BLaER1 (cell line): ENCODE results near the gene GJD3.
A peak's percentile ranks its signal among the peaks of the same experiment; 100 is the strongest.

Source experiments
- H3K27ac ChIP-seq: shearing (Covaris generic); formaldehyde crosslinking; 2 replicates; pipeline ENCODE4 v1.8.1; 2022
- H3K27me3 ChIP-seq: shearing (Covaris generic); formaldehyde crosslinking; 2 replicates; pipeline ENCODE4 v1.8.1; 2022
- H3K36me3 ChIP-seq: shearing (Covaris generic); formaldehyde crosslinking; 2 replicates; pipeline ENCODE4 v1.8.1; 2022
- H3K4me1 ChIP-seq: shearing (Covaris generic); formaldehyde crosslinking; 2 replicates; pipeline ENCODE4 v1.8.1; 2022
- H3K4me2 ChIP-seq: shearing (Covaris generic); formaldehyde crosslinking; 2 replicates; pipeline ENCODE4 v1.8.1; 2022
- H3K4me3 ChIP-seq: shearing (Covaris generic); formaldehyde crosslinking; 2 replicates; pipeline ENCODE4 v1.8.1; 2022
- H3K9ac ChIP-seq: shearing (Covaris generic); formaldehyde crosslinking; 2 replicates; pipeline ENCODE4 v1.8.1; 2022
- H3K9me3 ChIP-seq: shearing (Covaris generic); formaldehyde crosslinking; 2 replicates; pipeline ENCODE4 v1.8.1; 2022
- H4K20me1 ChIP-seq: shearing (Covaris generic); formaldehyde crosslinking; 2 replicates; pipeline ENCODE4 v1.8.1; 2022
- Cebpa-rat ChIP-seq: shearing (Covaris generic); IDR thresholded peaks from 2 replicates; pipeline ENCODE4 v1.8.1; 2022

Gene GJD3

DNA sequence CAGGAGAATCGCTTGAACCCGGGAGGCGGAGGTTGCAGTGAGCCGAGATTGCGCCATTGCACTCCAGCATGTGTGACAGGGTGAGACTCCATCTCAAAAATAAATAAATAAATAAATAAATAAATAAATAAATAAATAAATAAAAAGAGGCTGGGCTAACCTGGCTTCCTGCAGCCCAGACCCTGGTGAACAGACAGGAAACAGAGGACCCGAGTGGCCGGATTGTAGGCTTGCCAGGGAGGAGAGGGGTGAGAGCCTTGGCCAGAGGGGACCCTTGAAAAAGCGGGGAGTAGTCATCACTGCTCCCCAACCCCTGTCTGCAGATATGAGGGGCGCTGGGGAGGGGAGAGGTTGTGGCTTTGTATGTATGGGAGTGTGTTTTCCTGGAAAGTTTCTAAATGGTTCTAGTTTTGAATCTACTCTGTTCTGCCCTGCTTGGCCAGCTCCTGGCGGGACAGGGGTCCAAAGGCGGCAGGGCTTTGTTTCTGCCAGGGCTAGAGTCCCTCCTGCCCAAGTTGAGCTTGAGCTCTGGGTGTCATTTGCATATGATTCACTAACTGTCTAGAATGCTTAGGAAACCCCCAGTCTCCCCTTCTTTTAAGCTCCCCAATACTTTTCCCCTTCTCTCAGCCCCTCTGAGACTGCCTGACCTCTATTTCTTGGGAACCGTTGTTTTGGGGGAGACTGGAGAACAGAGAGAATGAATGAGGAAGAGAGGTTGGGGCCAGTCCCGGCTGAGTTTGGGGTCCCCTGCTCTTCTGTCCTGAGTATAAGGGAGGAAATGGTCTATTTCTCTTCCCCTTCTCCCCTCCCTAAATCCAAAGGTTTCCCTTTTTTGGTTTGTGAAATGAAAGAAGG lies 39.2 kb downstream of the GJD3 start:
- Histone ChIP-seq H3K9me3 (no peaks in the 10 kb centered on the region), H3K9ac (no peak overlapping the region), H3K36me3 (no peaks in the 10 kb centered on the region), H3K4me2 (peak overlapping the region; percentile 100), H3K4me3 (no peak overlapping the region), H3K27me3 (no peaks in the 10 kb centered on the region), H4K20me1 (peaks cover 85% of the 10 kb centered on the region), H3K27ac (no peak overlapping the region), H3K4me1 (peaks cover 96% of the 10 kb centered on the region)
- TF ChIP-seq Cebpa-rat, result no peak

DNA sequence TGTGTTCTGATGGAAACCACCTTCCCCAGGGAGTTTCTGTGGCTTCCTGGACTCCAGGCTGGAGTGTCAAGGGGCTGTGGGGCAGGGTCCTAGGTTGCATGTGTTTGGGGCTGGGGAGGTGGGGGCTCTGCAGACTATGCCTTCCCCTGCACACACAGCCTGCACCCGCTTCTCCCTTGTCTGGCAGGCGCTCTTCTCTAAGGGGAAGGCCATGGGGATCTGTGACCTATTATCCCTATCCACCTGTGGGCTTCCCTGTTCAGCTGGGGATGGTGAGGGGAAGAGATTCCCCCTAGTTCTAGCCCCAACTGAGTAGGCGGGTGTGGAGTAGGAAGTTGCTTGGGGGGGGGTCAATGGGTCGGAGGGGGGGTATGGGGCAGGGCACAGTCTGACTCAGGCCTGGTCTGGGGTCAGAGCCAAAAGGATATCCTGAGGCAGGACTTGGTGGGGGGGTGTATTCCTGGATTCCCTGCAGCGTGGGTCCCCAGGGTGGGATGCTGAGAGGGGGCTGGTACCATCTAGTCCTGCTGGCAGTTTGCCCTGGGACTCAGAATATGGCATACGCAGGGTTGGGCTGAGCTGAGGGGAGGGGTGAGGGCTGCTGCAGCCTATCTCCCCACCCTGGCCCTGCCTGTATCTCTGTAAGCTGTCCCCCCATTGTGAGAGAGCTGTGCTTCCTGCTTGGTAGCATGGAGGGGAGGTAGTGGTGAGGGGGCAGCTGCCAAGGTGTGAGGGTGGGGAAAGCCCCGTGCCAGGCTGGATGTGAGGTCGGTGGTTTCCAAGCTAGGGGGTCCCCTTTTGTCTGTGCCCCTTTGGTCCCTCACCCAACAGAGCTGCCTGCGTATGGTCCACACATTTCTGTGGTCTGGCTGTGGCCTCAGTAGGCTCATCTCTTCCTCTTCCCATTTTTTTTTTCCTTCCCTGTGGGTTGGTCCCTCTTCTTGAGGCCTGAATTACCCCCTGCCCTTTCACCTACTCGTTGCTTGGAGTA lies 40.9 kb downstream of the GJD3 start:
- no peaks in the 10 kb centered on the region; the same call in 1 of the 2 replicates for H3K27me3 ChIP-seq
- peaks cover 93% of the 10 kb centered on the region for H4K20me1 ChIP-seq
- peaks cover 97% of the 10 kb centered on the region for H3K4me1 ChIP-seq
- peak overlapping the region; percentile 38 for H3K4me3 ChIP-seq
- H3K4me2 ChIP-seq, result peak overlapping the region; percentile 100
- H3K9ac ChIP-seq, result peak overlapping the region; percentile 27; the same call in 1 of the 2 replicates
- H3K9me3 ChIP-seq, result no peaks in the 10 kb centered on the region
- peak overlapping the region; percentile 79 for H3K27ac ChIP-seq
- no peaks in the 10 kb centered on the region for H3K36me3 ChIP-seq
- TF ChIP-seq Cebpa-rat, result no peak

DNA sequence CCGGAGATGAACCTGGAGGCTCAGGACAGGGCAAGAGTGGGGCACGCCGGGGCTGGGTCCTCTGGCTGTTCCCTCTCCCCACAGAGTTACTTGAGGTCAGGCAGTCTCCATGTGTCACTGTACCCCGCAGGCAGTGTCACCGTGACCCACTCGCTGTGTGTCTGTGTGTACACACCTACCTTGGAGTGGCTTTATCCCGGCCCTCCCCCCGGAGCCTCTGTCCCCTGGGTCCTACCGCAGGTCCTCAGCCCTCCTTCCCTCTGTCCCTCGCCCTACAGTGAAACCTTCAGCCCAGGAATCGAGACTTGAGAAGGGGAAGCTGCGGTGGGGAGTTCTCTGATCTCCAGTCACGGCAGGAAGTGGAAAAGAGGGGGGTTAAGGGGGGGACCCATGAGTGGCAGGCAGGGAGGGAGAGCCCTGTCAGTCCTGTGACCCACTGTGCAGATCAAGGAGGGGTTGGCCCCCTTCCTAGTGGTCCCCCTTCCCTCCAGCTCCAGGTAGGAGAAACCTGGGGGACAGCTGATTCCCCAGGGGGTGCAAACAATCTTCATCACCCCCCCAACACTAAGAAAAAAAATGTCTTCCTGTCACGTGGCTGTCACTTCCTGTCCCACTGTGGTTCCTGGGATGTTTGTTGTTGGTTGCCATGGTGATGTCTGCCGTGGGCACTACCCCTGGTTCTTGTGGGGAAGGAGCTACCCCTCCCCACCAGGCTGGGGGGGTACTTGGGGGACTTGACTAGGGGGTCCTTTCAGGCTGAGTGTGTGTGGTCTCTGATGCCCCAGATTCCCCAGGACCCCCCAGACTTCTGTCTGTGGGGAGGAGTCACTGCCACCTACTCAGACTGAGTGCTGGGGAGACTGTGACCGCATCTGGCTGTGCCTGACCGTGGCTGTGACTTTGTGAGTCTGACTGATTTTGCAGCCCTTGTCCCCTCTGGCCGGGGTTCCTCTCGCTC lies 41.9 kb downstream of the GJD3 start:
- Histone ChIP-seq H3K4me2 (peak overlapping the region; percentile 100), H3K9me3 (no peaks in the 10 kb centered on the region), H3K36me3 (no peaks in the 10 kb centered on the region), H3K27ac (peak overlapping the region; percentile 79), H3K27me3 (no peaks in the 10 kb centered on the region; the same call in 1 of the 2 replicates), H3K4me1 (peaks cover 95% of the 10 kb centered on the region), H4K20me1 (peaks cover 90% of the 10 kb centered on the region), H3K9ac (peak overlapping the region; percentile 45; the same call in 1 of the 2 replicates), H3K4me3 (peak overlapping the region; percentile 38)
- no peak for TF ChIP-seq Cebpa-rat

DNA sequence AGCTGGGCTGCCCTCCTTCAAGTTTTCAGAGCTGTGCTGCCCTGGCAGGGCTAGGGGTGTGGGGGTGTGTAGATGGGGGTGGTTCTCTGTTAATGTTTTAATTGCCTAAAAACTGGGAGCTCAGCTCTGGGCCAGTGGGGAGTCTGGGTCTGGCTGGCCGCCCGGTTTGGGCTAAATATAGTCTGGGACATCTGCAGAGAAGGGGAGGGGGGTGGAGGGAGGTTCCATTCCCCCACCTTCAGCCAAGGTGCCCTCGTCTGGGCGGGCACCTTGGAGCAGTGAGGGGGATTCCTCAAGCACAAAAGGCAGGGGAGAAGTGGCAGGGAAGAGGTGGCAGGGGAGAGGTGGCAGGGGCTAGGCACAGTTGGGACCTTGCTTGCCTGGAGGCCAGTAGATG lies 42.6 kb downstream of the GJD3 start:
- Histone ChIP-seq H3K36me3 (no peaks in the 10 kb centered on the region), H4K20me1 (peaks cover 83% of the 10 kb centered on the region), H3K9ac (0 out of 2 replicates have a peak overlapping the region, but pooled peaks have one; percentile 45), H3K4me3 (peak overlapping the region; percentile 38), H3K27me3 (no peaks in the 10 kb centered on the region; the same call in 1 of the 2 replicates), H3K9me3 (no peaks in the 10 kb centered on the region), H3K27ac (peak overlapping the region; percentile 79), H3K4me2 (peak overlapping the region; percentile 100), H3K4me1 (peaks cover 95% of the 10 kb centered on the region)
- no peak for TF ChIP-seq Cebpa-rat

DNA sequence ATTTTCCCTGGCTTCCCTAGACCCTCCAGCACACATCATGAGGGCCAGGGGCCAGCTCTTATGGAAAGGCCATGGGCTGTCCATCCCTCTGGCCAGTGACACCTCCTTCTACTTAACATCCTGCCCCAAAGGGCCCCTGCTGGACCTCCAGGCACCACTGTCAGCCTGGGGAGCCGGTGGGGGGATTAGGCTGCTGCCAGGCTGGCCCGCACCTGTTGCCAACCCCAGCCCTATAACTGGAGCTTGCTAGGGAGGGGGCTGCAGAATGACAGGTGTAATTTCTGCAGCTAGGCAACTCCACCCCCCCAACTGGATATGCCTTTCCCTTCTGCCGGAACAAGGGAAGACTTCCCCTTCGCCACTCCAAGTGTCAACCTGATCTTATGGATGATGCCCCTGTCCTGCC lies 43.0 kb downstream of the GJD3 start:
- no peak for TF ChIP-seq Cebpa-rat
- H3K36me3 ChIP-seq, result no peaks in the 10 kb centered on the region
- peaks cover 79% of the 10 kb centered on the region for H4K20me1 ChIP-seq
- H3K27me3 ChIP-seq, result no peaks in the 10 kb centered on the region; the same call in 1 of the 2 replicates
- no peak overlapping the region for H3K27ac ChIP-seq
- peak overlapping the region; percentile 38 for H3K4me3 ChIP-seq
- H3K4me1 ChIP-seq, result peaks cover 95% of the 10 kb centered on the region
- no peaks in the 10 kb centered on the region for H3K9me3 ChIP-seq
- no peak overlapping the region for H3K9ac ChIP-seq
- peak overlapping the region; percentile 100 for H3K4me2 ChIP-seq

DNA sequence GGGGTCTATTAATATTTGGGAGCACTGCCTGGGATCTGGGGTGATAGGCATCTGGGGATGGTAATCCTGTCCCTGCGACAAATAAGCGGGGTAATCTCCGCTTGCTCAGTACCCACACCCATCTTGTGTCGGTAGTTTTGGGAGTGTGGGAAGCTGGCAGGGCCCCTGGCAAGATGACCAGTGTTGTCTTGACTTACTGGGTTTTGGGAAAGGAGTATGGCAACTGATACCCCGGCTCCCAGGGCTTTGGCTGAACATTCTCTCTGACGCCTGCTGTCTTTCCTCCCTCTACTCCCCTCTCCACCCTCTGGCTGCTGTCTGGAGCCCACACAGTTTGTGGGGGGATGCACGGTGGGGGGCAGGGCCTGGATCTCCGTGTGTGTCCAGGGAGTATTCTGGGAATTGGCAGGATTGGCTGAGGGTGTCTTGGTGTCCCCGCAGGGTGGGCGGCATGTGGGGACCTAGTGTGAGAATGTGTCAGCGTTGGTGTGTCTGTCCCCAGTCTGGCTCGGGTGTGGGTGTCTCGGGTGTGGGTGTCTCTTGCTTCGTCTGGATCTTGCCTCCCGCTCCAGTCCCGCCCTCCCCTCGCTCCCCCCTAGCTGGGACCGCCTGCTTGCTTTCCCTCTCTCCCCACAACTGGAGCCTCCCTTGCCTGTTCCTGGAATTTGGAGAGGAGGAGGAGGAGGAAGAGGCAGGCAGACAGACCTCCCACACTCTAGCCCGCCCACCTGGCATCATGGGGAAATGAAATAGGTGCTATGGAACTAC lies 43.6 kb downstream of the GJD3 start:
- peak overlapping the region; percentile 100 for H3K4me2 ChIP-seq
- H3K9me3 ChIP-seq, result no peaks in the 10 kb centered on the region
- H3K27ac ChIP-seq, result no peak overlapping the region
- peak overlapping the region; percentile 38; the same call in 1 of the 2 replicates for H3K4me3 ChIP-seq
- H3K9ac ChIP-seq, result no peak overlapping the region
- H3K27me3 ChIP-seq, result no peaks in the 10 kb centered on the region; the same call in 1 of the 2 replicates
- peaks cover 73% of the 10 kb centered on the region for H4K20me1 ChIP-seq
- H3K36me3 ChIP-seq, result no peaks in the 10 kb centered on the region
- H3K4me1 ChIP-seq, result peaks cover 95% of the 10 kb centered on the region
- TF ChIP-seq Cebpa-rat, result no peak

DNA sequence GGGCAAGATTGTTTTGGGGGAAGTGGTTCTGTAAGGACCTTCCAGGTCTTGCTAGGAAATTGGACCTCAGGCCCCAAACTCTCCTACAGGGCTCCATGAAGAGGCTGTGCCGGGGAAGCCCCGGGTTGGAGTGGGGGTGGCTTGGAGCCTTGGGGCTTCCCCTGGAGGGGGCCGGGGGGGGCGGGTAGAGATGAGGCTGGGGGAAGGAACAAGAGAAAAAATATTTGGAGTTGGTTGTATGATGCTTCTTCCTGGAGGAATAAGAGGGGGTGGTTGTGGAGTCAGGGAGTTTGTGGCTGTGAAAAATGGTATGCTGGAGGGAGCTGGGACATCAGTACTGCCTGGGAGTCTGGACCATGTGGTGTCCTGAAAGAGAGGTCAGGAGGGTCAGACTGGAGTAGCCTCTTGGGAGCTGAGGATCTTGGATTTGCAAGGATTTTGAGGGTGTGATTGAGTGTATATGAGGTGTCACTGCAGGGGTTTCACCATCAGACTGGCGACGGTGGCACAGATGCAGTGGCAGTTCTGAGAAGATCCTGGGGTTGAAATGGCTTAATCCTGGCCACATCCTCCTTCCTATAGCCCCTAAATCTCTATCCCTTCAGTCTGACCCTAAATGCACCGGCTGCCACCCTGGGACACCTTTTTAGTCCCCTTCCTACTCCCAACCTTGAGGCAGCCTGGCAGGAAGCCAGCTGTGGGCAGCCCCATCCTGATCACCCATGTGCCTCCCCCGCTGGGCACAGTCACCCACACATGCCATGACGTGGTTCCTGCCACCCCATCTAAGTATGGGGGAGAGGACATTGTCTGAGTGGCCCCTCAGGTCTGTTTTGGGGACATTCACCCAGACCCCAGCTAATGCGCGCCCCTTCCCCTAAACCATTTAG lies 44.6 kb downstream of the GJD3 start:
- Histone ChIP-seq H3K4me3 (0 out of 2 replicates have a peak overlapping the region, but pooled peaks have one; percentile 33), H4K20me1 (peaks cover 63% of the 10 kb centered on the region), H3K27ac (no peak overlapping the region), H3K9ac (no peak overlapping the region), H3K36me3 (no peaks in the 10 kb centered on the region), H3K4me2 (peak overlapping the region; percentile 100), H3K27me3 (no peaks in the 10 kb centered on the region; the same call in 1 of the 2 replicates), H3K4me1 (peaks cover 95% of the 10 kb centered on the region), H3K9me3 (no peaks in the 10 kb centered on the region)
- no peak for TF ChIP-seq Cebpa-rat
